A549 (cell line): ENCODE measurements around the gene DCTD. TPM values are rescaled to one million over a fixed set of nuclear protein-coding genes. Genes with fewer than 3 reads are reported as not detected.

ENCODE experiments used
- ATAC-seq, 2 experiments: fragments of 200-7000 bp in 1 of 2; fragments of >200 bp in 1 of 2; cut with Nextera tagmentation in 1 of 2; cut with Tn5 transposase in 1 of 2; 3 replicates each; pipeline versions ENCODE4 v1.8.0 to v1.9.1; 2018 to 2020; ENCODE audit warnings: mild to moderate bottlenecking in 1 of 2, moderate library complexity in 1 of 2
- CTCF ChIA-PET: fragments of 300-600 bp; sonication (Branson Sonifier 250); formaldehyde crosslinking; extraction: SDS; loops from one replicate; lab custom pipeline; 2021; ENCODE audit warnings: antibody characterized with exemption, inconsistent platforms; lab: Yijun Ruan, JAX
- POLR2A ChIA-PET: fragments of 350-600 bp; formaldehyde crosslinking; extraction: SDS; loops from one replicate; lab custom pipeline; 2021; ENCODE audit warnings: antibody characterized with exemption, inconsistent platforms; lab: Yijun Ruan, JAX
- DNase-seq, 2 experiments: peaks; one replicate each; pipeline versions ENCODE4 v3.0.0 to v3.0.0-alpha.2; 2011 to 2016; ENCODE audit warnings: low read depth in 1 of 2, low spot score in 1 of 2
- FAIRE-seq: peaks from 2 replicates; lab custom pipeline; 2011; peaks lifted over from hg19 to GRCh38; lab: Jason Lieb, UNC
- H3K27ac ChIP-seq, 2 experiments: fragments of >200 bp; sonication (Bioruptor Twin); formaldehyde crosslinking; 3 replicates each; pipeline ENCODE4 v1.5.1; 2016 to 2017
- H3K4me1 ChIP-seq: fragments of >200 bp; sonication (Bioruptor Twin); formaldehyde crosslinking; 3 replicates; pipeline ENCODE4 v1.6.1; 2016
- H3K4me2 ChIP-seq: fragments of >200 bp; sonication (Bioruptor Twin); formaldehyde crosslinking; 3 replicates; pipeline ENCODE4 v1.6.1; 2016
- H3K4me3 ChIP-seq: fragments of >200 bp; sonication (Bioruptor Twin); formaldehyde crosslinking; 3 replicates; pipeline ENCODE4 v1.5.1; 2016
- H3K9me3 ChIP-seq: fragments of >200 bp; sonication (Bioruptor Twin); formaldehyde crosslinking; 3 replicates; pipeline ENCODE4 v1.6.1; 2016
- BCL3 ChIP-seq: fragments of >200 bp; sonication (Bioruptor Twin); formaldehyde crosslinking; IDR thresholded peaks from 3 replicates; pipeline ENCODE4 v1.6.1; 2016
- CHD2 ChIP-seq: fragments of 150-350 bp; IDR thresholded peaks from 2 replicates; pipeline ENCODE4 v1.6.1; 2014; ENCODE audit warnings: low read length; ENCODE audit not compliant: partially characterized antibody
- CHD4 ChIP-seq: fragments of 200-600 bp; sonication (generic); IDR thresholded peaks from 2 replicates; pipeline ENCODE4 v1.6.1; 2016; ENCODE audit warnings: antibody characterized with exemption, mild to moderate bottlenecking, borderline replicate concordance
- ELK1 ChIP-seq: fragments of 150-350 bp; IDR thresholded peaks from 2 replicates; pipeline ENCODE4 v1.6.1; 2014; ENCODE audit warnings: low read depth, mild to moderate bottlenecking, low read length
- ESRRA ChIP-seq: fragments of 150-350 bp; IDR thresholded peaks from 2 replicates; pipeline ENCODE4 v1.6.1; 2014; ENCODE audit warnings: mild to moderate bottlenecking, low read length, borderline replicate concordance
- FOSL2 ChIP-seq, 2 experiments: fragments of 450-650 bp in 1 of 2; fragments of >200 bp in 1 of 2; sonication (Bioruptor Twin) in 1 of 2; formaldehyde crosslinking; IDR thresholded peaks; 2 replicates each; pipeline versions ENCODE4 v1.5.0 to v1.6.1; 2016 to 2020; ENCODE audit warnings: mild to moderate bottlenecking in 1 of 2, moderate library complexity in 1 of 2
- JUNB ChIP-seq: fragments of >200 bp; sonication (Bioruptor Twin); formaldehyde crosslinking; IDR thresholded peaks from 2 replicates; pipeline ENCODE4 v1.6.1; 2016
- MAFK ChIP-seq: fragments of 450-650 bp; IDR thresholded peaks from 2 replicates; pipeline ENCODE4 v1.6.1; 2014; ENCODE audit not compliant: partially characterized antibody
- MYC ChIP-seq: IDR thresholded peaks from 2 replicates; pipeline ENCODE4 v1.6.1; 2012; ENCODE audit warnings: mild to moderate bottlenecking, inconsistent platforms, low read length, improper control_type of control experiment, borderline replicate concordance
- NPAS2 ChIP-seq: fragments of 250-450 bp; sonication (Bioruptor Pico); IDR thresholded peaks from 2 replicates; pipeline ENCODE4 v1.8.0; 2022; ENCODE audit warnings: mild to moderate bottlenecking, moderate library complexity, borderline replicate concordance
- RAD21 ChIP-seq, 2 experiments: fragments of >200 bp in 1 of 2; sonication (Bioruptor Twin) in 1 of 2; formaldehyde crosslinking in 1 of 2; IDR thresholded peaks in 1 of 2; conservative IDR thresholded peaks in 1 of 2; 2 replicates in 1 of 2; 3 replicates in 1 of 2; pipeline ENCODE4 v1.6.1; 2012 to 2018; ENCODE audit warnings: inconsistent platforms in 1 of 2
- RARB ChIP-seq: fragments of 250-450 bp; sonication (Bioruptor Pico); IDR thresholded peaks from 2 replicates; pipeline ENCODE4 v1.8.0; 2021; ENCODE audit warnings: mild to moderate bottlenecking, moderate library complexity
- ZC3H11A ChIP-seq: fragments of 450-650 bp; IDR thresholded peaks from 2 replicates; pipeline ENCODE4 v1.6.1; 2014; ENCODE audit warnings: antibody characterized with exemption, mild to moderate bottlenecking
- WGBS: methylation state at CpG from one replicate; pipeline ENCODE4 v1.1.6; 2017; ENCODE audit errors: missing lambda C conversion rate; 5-methylcytosine and 5-hydroxymethylcytosine counted together
- polyA plus RNA-seq, 4 experiments: library from polyadenylated mRNA; depleted of rRNA in 3 of 4; stranded (reverse); fragments of >200 nt; fragmentation: RNase III in 1 of 4; extraction: RNeasy Plus Mini Kit Qiagen cat#74134 plus additional on column Dnase treatment in 1 of 4; gene quantifications; 2 replicates in 3 of 4; 3 replicates in 1 of 4; pipeline ENCODE4 v1.2.3, GENCODE V29; 2011 to 2017

The DCTD gene
- polyA plus RNA-seq, 2 of the 4 experiments (the other 2 are of a cell fraction) = 74.4 to 112 TPM

GRCh38 chr4:182847576-182848450 lies 69.4 kb downstream of the DCTD start:
- WGBS = 70% methylated on average over 25 of the region's 27 CpGs
- no peak for TF ChIP-seq MYC
- TF ChIP-seq RAD21 (conservative IDR thresholded peaks at IDR 0.05 in 1 of 2, IDR thresholded peaks at IDR 0.05 in 1 of 2) = no peak
- no peak for TF ChIP-seq JUNB
- no peak for TF ChIP-seq CHD4
- TF ChIP-seq MAFK = no peak
- no peak for TF ChIP-seq BCL3
- no peak for TF ChIP-seq FOSL2 (IDR thresholded peaks at IDR 0.05)
- no peak for TF ChIP-seq FOSL2 (CRISPR knock-in tag; IDR thresholded peaks at IDR 0.05)
- DNase-seq (no peak), ATAC-seq (no peak), FAIRE-seq (no peak)
- H3K27ac ChIP-seq = no peak overlapping the region
- no peaks in the 10 kb centered on the region for H3K4me1 ChIP-seq
- POLR2A ChIA-PET = no interaction called here
- CTCF ChIA-PET = no interaction called here
- H3K4me2 ChIP-seq = no peak overlapping the region
- H3K4me3 ChIP-seq = no peak overlapping the region
- H3K9me3 ChIP-seq = no peaks in the 10 kb centered on the region

- ATAC-seq (no peak), FAIRE-seq (no peak), DNase-seq (no peak)
- H3K9me3 ChIP-seq = no peaks in the 10 kb centered on the region
- no peak overlapping the region for H3K4me3 ChIP-seq
- TF ChIP-seq CHD2 (no peak), NPAS2 (CRISPR knock-in tag) (no peak)
- 59% methylated on average over 8 of the region's 8 CpGs for WGBS
- ChIA-PET CTCF (no interaction called here), POLR2A (no interaction called here)
- H3K4me1 ChIP-seq = no peaks in the 10 kb centered on the region
- H3K4me2 ChIP-seq = no peak overlapping the region
- H3K27ac ChIP-seq = no peak overlapping the region
Measured at GRCh38 chr4:182846036-182846435, 71.2 kb downstream of the DCTD start.

GRCh38 chr4:182845618-182846017 lies 71.6 kb downstream of the DCTD start:
- H3K4me1 ChIP-seq = no peaks in the 10 kb centered on the region
- FAIRE-seq (no peak), DNase-seq (no peak), ATAC-seq (no peak)
- no peaks in the 10 kb centered on the region for H3K9me3 ChIP-seq
- TF ChIP-seq ELK1 (no peak), ZC3H11A (no peak), JUNB (no peak), RAD21 (conservative IDR thresholded peaks at IDR 0.05 in 1 of 2, IDR thresholded peaks at IDR 0.05 in 1 of 2) (no peak)
- CTCF ChIA-PET = no interaction called here
- 49% methylated on average over 6 of the region's 6 CpGs for WGBS
- no peak overlapping the region for H3K4me3 ChIP-seq
- no peak overlapping the region for H3K4me2 ChIP-seq
- POLR2A ChIA-PET = no interaction called here
- H3K27ac ChIP-seq = no peak overlapping the region

- CTCF ChIA-PET = no interaction called here
- H3K9me3 ChIP-seq = no peaks in the 10 kb centered on the region
- no peak for TF ChIP-seq ESRRA
- no peak for TF ChIP-seq JUNB
- TF ChIP-seq RARB (CRISPR knock-in tag) = no peak
- TF ChIP-seq, all 56 proteins: peak for 0
- ATAC-seq = no peak
- Histone ChIP-seq H3K4me1 (no peaks in the 10 kb centered on the region), H3K27ac (no peak overlapping the region), H3K4me3 (no peak overlapping the region), H3K4me2 (no peak overlapping the region)
- no peak for FAIRE-seq
- 76% methylated on average over 9 of the region's 9 CpGs for WGBS
- no peak for DNase-seq
- POLR2A ChIA-PET = no interaction called here
Measured at GRCh38 chr4:182843808-182844325, 73.3 kb downstream of the DCTD start.
